Stimulated activated naive CD4-positive, alpha-beta T cell (primary cell): ENCODE data around the gene FOXO3.
"Not testable (repeated sequence)": the region's sequence is repeated elsewhere in the genome, so short reads cannot be mapped to it uniquely, and the experiment has no call there.

Experiments
- DNase-seq, 6 experiments: peaks; one replicate each; lab custom pipeline; 2025; lab: John Stamatoyannopoulos, UW

Gene FOXO3

GRCh38 chr6:108682383-108683119 is 121.8 kb downstream of the FOXO3 start:
- DNase-seq, result not testable (repeated sequence)

GRCh38 chr6:108683976-108684375 is 123.3 kb downstream of the FOXO3 start:
- DNase-seq, result not testable (repeated sequence)

- DNase-seq, result no peak
Measured at GRCh38 chr6:108684771-108685329, 124.1 kb downstream of the FOXO3 start.

- DNase-seq, result no peak
Measured at GRCh38 chr6:108685970-108686369, 125.3 kb downstream of the FOXO3 start.

GRCh38 chr6:108686896-108687295 is 126.2 kb downstream of the FOXO3 start:
- no peak for DNase-seq

- DNase-seq, result no peak
Measured at GRCh38 chr6:108687921-108688320, 127.2 kb downstream of the FOXO3 start.

- DNase-seq, result no peak
Measured at GRCh38 chr6:108689272-108690161, 128.8 kb downstream of the FOXO3 start.

- no peak for DNase-seq
Measured at GRCh38 chr6:108690326-108691049, 129.8 kb downstream of the FOXO3 start.

GRCh38 chr6:108693430-108694154 is 132.9 kb downstream of the FOXO3 start:
- no peak for DNase-seq

- DNase-seq, result no peak
Measured at GRCh38 chr6:108694816-108695215, 134.1 kb downstream of the FOXO3 start.

- DNase-seq, result no peak
Measured at GRCh38 chr6:108697561-108698161, 136.9 kb downstream of the FOXO3 start.

GRCh38 chr6:108698593-108699289 is 138.0 kb downstream of the FOXO3 start:
- no peak for DNase-seq

- no peak for DNase-seq
Measured at GRCh38 chr6:108699290-108700041, 138.7 kb downstream of the FOXO3 start.

- DNase-seq, result no peak
Measured at GRCh38 chr6:108702106-108702851, 141.6 kb downstream of the FOXO3 start.

- DNase-seq, result no peak
Measured at GRCh38 chr6:108706649-108707048, 145.9 kb downstream of the FOXO3 start.

GRCh38 chr6:108707328-108707976 is 146.7 kb downstream of the FOXO3 start:
- DNase-seq, result no peak

- DNase-seq, result no peak
Measured at GRCh38 chr6:108710030-108710429, 149.3 kb downstream of the FOXO3 start.

GRCh38 chr6:108710551-108710950 is 149.8 kb downstream of the FOXO3 start:
- no peak for DNase-seq
